Activated CD8-positive, alpha-beta memory T cell treated with anti-CD3 and anti-CD28 coated beads, Interleukin-2, amount 50 U/mL, for 24 hours (primary cell): ENCODE data around the gene SCN4A.
A peak's percentile ranks its signal among the peaks of the same experiment; 100 is the strongest.

Experiments
- DNase-seq: peaks from one replicate; pipeline ENCODE4 v3.0.0-alpha.2; 2020; ENCODE audit errors: extremely low read depth

Gene SCN4A

DNA sequence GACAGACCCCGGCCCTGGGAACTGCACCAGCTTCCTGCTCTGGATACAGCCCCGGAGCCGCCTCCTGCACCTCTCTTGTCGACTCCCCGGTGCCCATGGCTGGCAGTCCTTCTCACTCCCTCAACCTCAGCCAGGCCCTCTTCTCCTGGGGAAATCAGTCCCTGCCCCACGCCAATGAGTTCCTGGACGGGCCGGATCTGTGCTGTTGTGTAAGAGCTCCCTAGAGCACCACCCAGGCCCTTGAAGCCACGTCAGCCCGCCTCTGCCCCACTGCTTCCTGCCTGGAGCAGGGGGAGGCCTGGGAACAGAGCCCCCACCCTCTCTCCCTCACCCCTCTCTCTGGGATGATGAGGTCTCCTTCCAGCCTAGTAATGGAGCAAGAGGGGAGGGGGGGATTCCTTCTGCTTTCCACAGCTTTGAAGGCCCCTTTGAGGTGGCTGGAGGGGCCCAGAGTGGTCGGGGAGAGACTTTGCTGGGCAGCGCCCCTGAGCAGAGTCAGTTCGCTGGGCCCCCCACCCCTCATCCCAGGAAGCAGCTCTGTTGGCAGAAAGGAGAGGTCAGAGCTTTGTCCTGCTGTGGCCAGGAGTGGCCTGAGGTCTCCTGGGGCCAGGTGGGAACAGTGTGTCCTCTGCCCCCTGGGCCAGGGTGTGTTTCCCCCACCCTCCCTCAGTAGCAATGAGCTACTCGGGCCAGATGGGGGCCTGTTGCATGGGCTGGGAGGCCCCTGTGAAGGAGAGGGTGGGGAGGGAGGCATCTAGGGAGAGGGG is 29.2 kb upstream of the SCN4A start:
- no peak for DNase-seq

DNA sequence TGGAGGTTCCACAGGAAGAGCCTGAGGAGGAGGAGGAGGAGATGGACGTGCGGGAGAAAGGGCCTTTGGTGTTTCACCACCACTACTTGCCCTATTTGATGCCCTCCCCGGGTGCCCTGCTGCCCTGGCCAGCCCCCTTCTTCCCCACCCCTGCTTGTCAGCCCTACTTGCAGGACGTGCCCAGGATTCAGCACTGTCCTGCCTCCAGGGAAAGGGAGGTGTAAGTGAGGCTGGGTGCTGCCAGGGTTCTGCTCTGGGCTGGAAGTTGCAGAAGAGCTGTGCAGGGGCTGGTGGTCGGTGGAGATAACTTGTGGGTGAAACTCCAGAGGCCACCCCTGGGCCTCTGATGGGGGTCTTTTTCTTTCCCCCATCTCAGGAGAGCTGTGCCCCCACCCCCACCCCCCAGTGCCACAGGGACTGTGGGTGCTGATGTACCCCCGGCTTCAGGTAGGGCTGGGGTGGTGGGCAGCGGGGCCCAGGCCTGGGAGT is 28.4 kb upstream of the SCN4A start:
- no peak for DNase-seq

DNA sequence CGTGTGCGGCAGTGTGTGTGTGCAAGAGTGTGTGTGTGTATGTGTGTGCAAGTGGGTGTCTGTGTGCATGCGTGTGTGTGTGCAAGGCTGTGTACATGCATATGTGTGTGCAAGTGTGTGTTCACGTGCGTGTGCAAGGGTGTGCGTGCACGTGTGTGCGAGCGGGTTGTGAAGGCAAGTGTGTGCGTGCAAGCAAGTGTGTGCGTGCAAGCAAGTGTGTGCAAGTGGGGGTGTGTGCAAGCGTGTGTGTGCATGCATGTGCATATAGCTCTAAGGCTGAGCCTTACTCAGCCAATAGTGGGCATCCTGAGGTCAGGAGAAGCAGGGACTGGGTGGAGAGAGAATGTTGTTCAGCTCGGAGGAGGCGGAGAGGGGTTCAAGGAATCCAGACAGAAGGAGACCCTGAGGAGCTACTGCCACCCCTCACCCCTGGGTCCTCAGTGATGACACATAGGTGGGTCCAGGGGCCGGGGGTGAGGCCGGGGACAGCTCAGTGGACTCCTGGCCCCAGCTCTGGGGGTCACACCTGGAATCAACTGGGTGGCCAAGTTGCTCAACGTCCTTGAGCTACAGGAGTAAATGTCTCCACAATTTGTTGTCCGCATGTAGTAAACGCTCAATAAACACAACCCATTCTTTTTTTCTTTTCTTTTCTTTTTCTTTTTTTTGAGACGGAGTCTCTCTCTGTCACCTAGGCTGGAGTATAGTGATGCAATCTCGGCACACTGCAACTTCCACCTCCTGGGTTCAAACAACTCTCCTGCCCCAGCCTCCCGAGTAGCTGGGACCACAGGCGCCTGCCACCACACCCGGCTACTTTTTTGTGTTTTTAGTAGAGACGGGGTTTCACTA is 27.2 kb upstream of the SCN4A start:
- no peak for DNase-seq

DNA sequence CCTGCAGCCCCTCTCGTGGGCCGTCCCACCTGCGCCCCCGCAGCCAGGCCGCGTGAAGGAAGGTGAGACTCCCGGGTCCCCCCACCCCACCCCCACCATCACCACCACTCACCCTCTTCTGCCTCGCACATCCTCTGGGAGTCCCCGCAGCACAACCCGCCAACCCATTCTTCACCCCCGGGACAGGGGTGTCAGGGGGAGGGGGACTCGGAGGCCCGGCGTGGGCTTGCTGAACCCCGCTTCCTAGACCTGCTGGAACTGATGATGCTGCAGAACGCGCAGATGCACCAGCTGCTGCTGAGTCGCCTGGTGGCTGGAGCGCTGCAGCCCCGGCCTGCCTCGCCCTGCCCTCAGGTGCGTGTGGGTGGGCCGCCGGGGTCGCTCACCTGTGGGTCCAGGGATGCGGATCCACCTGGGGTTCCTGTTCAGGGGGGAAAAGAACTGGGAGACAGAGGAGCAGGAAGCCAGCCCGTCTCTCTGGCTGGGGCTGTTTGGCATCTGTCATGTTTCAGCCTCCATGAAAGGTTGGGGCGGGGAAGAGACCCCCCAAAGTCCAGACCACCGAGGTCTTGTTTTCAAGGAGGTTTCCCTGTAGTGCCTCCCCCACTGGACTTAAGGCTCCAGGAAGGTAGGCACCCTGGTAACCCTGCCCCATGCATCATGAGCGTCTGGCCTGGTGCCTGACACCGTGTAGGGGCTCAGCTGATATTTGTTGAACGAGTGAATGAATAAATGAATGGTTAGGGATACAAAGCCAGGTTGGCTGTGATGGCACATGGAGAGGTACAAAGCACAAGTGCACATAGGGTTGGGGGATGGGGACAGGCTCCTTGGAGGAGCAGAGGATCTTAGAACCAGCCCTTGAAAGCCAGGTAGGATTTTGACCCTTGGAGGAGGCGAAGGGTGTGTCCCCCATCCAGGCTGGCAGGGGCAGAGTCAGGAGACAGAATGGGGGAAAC is 26.3 kb upstream of the SCN4A start:
- DNase-seq: no peak

- DNase-seq: peak; percentile 30
Observed at GRCh38 chr17:63998050-63998720, 25.5 kb upstream of the SCN4A start, which contains the start of gene PRR29. PRR29 (plus strand) TSS chr17:63998351; CDS start chr17:63998365, 14 bp downstream.

GRCh38 chr17:63997341-63998048 is 24.8 kb upstream of the SCN4A start:
- DNase-seq: no peak

DNA sequence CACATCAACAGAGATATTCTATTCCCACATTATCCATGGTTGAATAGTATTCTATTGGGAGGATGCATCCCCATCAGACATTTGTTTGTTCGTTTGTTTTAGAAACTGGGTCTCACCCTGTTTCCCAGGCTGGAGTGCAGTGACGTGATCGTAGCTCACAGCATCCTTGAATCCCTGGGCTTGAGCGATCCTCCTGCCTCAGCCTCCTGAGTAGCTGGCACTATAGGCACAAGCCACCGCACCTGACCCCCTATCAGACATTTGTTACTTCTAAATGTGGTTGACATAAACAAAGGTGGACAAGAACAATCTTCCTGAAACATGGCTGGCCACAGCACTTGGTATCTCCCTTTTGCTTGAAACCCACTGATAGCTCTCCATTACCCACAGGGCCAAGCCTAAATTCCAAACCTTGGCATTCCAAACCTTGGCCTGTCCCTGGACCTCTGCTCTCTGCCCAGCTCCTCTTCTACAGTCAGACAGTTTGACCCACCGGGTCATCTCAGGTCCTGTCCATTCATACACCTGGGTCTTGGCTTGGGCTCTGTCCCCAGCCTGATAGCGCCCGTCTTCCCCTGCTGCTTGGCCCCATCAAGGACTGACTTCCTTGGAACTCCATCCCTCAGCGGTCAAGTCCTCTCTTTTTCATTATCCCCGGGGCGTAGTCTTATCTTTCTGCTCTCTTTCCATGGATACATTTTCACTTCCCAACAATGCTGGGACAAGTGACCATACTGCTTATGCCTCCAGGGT is 23.9 kb upstream of the SCN4A start:
- DNase-seq: no peak

- no peak for DNase-seq
Observed at GRCh38 chr17:63995626-63996025, 22.9 kb upstream of the SCN4A start.

DNA sequence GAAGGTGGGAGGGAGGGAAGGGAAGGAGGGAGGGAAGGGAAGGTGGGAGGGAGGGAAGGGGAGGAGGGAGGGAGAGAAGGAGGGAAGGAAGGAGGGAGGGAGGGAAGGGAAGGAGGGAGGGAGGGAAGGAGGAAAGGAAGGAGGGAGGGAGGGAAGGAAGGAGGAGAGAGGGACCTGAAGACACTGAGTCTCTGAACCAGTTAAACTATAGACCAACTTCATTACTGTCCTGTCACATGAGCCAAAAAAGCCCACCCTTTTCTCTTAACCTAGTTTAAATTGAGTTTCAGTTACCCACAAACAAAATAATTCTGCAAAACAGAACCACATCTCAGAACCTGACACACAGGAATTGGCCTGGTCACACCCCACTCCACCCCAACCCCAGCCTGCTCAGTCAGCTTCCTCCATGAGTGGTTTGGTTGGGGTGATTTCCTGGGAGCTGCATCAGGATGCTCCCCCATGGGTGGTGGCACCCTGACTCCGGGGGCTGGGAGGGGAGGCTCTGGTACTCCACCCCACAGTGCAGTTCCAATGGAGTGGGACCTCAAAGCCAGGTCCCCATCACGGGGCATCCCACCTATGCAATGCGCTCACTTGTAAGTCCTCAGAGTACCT is 20.8 kb upstream of the SCN4A start:
- DNase-seq: no peak

GRCh38 chr17:63991611-63992010 is 18.9 kb upstream of the SCN4A start:
- DNase-seq: no peak

DNA sequence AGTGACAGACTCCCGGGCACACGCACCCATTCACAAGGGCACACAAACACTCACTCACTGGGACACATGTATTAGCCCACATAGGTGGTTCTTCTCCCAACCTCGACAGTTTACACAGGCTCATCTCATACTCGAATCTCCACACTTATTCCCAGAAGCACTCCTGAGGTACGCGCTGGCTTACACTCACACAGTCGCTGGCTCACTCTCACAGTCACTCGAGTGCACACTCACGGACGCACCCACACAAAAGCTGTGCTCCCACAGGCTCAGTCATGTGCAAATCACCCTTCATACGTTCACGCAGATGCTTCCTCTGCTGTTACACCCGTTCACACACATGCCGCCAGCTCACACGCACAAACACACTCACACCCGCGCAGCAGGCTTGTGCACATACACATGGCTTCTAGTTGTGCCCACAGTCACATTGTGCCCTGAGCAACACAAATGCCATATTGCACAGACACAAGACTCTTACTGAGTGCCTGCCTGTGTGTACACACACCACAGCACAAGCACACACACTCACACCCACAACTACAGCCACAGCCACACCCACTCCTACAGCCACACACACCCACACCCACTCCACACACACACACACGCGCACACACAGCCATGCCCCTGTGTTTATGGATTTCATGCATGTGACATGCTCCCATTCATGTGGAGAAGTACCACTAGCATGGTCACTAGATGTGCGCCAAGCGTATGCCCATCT is 17.1 kb upstream of the SCN4A start:
- DNase-seq: no peak

- DNase-seq: no peak
Observed at GRCh38 chr17:63988741-63989621, 16.3 kb upstream of the SCN4A start.

DNA sequence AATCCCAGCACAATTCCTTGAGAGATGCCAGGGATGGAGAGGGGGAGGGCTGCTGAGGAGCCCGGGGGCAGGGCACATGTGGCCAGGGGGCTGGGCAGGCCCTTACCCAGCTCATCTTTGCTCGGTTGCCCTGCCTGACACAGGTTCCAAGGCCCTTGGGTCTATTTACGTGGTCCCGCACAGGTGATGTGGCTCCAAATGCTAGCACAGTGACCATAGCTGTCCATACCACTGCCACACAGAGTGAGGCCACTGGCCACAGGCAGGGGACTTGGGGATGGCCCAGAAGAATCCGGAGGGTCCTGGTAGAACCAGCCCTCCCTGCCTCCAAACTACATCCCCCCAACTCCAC is 15.4 kb upstream of the SCN4A start:
- no peak for DNase-seq

- no peak for DNase-seq
Observed at GRCh38 chr17:63987221-63988126, 14.8 kb upstream of the SCN4A start.

DNA sequence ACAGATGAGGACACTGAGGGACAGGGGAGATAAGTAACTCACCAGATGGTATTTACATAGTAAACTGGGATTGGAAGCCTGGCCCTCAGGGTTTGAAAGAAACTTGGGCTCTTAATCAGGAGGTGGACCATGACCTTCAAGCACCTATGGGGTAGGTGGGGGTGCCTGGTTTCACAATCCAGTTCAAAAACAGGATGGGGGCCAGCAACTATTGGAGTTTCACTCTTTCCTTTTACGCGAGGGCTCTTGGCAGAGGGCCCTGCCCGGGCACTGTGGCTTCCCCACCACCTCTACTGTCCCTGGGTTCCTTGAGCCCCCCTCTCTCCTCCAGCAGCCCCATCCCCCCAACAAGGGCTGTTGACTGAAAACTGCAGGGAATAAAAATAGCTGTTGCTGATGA is 14.1 kb upstream of the SCN4A start:
- DNase-seq: no peak

- DNase-seq: no peak
Observed at GRCh38 chr17:63985387-63986140, 12.8 kb upstream of the SCN4A start.
